Lung microvascular endothelial cell (primary cell): Measurements from ENCODE around the gene TTC39B. TPM values are rescaled to one million over a fixed set of nuclear protein-coding genes. Genes with fewer than 3 reads are reported as not detected.
A peak's percentile ranks its signal among the peaks of the same experiment; 100 is the strongest.

Experiments
- DNase-seq, 2 donors: peaks; one replicate each; pipeline versions ENCODE4 v3.0.0 to v3.0.0-alpha.2; 2010; ENCODE audit warnings: low read depth in 2 of 2
- total RNA-seq: library from RNA; depleted of rRNA; stranded (reverse); fragments of >200 nt; gene quantifications from 2 replicates; pipeline ENCODE4 v1.2.1, GENCODE V29; 2014

Gene TTC39B
- total RNA-seq, 1 donor from 2014 or later = 1.8 TPM

- DNase-seq = no peak
These were observed 2.4 kb downstream of the TTC39B start for GRCh38 chr9:15304632-15305031.

- DNase-seq = no peak
These were observed 6.8 kb downstream of the TTC39B start for GRCh38 chr9:15300218-15300617.

GRCh38 chr9:15299374-15299939, 7.6 kb downstream of the TTC39B start:
- no peak for DNase-seq

- no peak for DNase-seq
These were observed 8.7 kb downstream of the TTC39B start for GRCh38 chr9:15298362-15298761.

GRCh38 chr9:15295761-15296405, 11.1 kb downstream of the TTC39B start:
- peak; percentile 49 to 72 for DNase-seq

GRCh38 chr9:15294604-15295003, 12.4 kb downstream of the TTC39B start:
- no peak for DNase-seq

- no peak for DNase-seq
These were observed 13.2 kb downstream of the TTC39B start for GRCh38 chr9:15293804-15294316.

GRCh38 chr9:15293084-15293483, 13.9 kb downstream of the TTC39B start:
- no peak for DNase-seq

- no peak for DNase-seq
These were observed 17.4 kb downstream of the TTC39B start for GRCh38 chr9:15289603-15290002.

- no peak for DNase-seq
These were observed 19.7 kb downstream of the TTC39B start for GRCh38 chr9:15287309-15287708.

- DNase-seq = no peak
These were observed 20.7 kb downstream of the TTC39B start for GRCh38 chr9:15286161-15286821.

GRCh38 chr9:15282567-15283285, 24.3 kb downstream of the TTC39B start:
- DNase-seq = no peak

GRCh38 chr9:15280647-15281046, 26.4 kb downstream of the TTC39B start:
- DNase-seq = no peak

- no peak for DNase-seq
These were observed 28.2 kb downstream of the TTC39B start for GRCh38 chr9:15278839-15279238.

GRCh38 chr9:15278091-15278687, 28.8 kb downstream of the TTC39B start:
- DNase-seq = no peak

GRCh38 chr9:15277400-15278090, 29.5 kb downstream of the TTC39B start:
- peak; percentile 41 to 56 for DNase-seq

GRCh38 chr9:15276328-15276938, 30.6 kb downstream of the TTC39B start:
- DNase-seq = no peak

GRCh38 chr9:15274425-15274824, 32.6 kb downstream of the TTC39B start:
- no peak for DNase-seq

GRCh38 chr9:15272377-15272928, 34.6 kb downstream of the TTC39B start:
- no peak for DNase-seq

- no peak for DNase-seq
These were observed 35.6 kb downstream of the TTC39B start for GRCh38 chr9:15271403-15271802.
